Stimulated activated CD4-positive, alpha-beta T cell treated with anti-CD3 and anti-CD28 coated beads, Interleukin-2, amount 100 ng/mL, for 4 hours (primary cell): ENCODE results near the gene PFDN1.

Experiments used
- DNase-seq: peaks from one replicate; pipeline ENCODE4 v3.0.0-alpha.2; 2020; ENCODE audit warnings: low read depth

PFDN1 gene

GRCh38 chr5:140296289-140296688 lies 6.6 kb downstream of the PFDN1 start:
- DNase-seq: no peak

DNA sequence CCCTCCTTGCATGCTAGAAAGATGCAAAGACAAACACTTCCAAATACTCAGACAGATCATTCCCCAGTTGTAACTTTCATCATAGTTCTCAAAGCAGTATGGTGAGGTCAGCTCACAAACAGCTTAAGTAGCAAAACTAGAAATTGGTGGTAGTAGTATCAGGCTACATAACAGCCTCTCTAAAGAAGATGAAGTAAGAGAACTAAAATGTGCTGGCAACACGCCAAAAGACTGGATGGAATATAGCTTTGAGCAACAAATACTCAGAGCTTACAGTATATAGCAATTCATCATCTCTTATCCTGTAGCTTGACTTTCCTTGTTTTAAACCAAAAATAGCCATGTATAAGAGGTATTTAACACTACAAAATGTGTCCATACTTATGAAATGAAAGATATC lies 7.5 kb downstream of the PFDN1 start:
- no peak for DNase-seq

- no peak for DNase-seq
Observed at GRCh38 chr5:140294753-140295152, 8.1 kb downstream of the PFDN1 start.

DNA sequence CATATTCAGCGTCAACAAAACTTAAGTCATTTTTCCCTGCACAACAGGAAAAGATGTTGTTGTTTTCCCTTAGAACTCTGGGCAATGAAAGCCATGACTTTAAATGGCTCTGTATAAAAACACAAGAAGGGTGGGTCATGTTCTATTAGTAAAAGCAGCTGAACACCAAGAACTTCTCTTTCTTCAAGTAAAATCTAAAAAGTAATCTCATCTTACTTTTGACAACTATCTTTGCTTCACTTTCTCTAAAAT lies 9.1 kb downstream of the PFDN1 start:
- no peak for DNase-seq

- no peak for DNase-seq
Observed at GRCh38 chr5:140293091-140293848, 9.6 kb downstream of the PFDN1 start.

GRCh38 chr5:140292212-140293036 lies 10.5 kb downstream of the PFDN1 start:
- DNase-seq: no peak

GRCh38 chr5:140287801-140288521 lies 14.9 kb downstream of the PFDN1 start:
- no peak for DNase-seq

DNA sequence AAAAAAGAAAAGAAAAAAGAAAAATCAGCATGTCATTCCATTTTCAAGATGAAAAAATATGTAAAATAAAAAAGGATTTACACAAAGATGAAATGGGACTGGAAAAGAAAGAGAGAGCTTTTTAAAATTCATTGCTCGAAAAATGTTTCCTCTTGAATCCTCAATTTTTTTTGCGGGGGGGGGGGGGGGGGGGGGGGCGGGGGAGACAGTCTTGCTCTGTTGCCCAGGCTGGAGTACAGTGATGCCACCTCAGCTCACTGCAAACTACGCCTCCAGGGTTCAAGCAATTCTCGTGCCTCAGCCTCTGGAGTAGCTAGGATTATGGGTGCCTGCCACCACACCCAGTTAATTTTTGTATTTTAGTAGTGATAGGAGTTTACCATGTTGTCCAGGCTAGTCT lies 16.5 kb downstream of the PFDN1 start:
- no peak for DNase-seq

GRCh38 chr5:140284013-140284412 lies 18.9 kb downstream of the PFDN1 start:
- no peak for DNase-seq

- no peak for DNase-seq
Observed at GRCh38 chr5:140282266-140282665, 20.6 kb downstream of the PFDN1 start.

GRCh38 chr5:140275837-140276236 lies 27.1 kb downstream of the PFDN1 start:
- no peak for DNase-seq

DNA sequence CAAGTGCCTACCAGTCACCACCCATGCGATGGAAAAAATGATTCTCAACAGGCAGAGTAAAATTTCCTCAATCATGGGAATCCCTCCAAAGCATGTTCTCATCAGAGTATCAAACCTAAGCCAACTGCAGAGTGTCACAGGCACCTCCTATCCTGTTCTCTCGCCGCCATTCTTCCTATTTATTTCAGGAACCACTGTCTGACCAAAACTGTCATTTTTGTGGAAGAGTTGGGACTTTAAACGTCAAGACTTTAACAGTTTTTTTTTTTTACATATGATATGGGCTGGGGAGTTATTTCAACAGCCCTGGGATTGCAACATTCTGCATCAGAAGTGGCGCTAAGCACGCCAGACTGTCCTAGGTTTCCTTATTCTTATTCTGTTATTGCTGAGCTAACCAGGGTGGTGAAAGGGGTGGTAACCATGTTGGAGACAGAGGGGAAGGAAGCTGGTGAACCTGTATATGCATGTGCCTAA lies 29.5 kb downstream of the PFDN1 start:
- no peak for DNase-seq

DNA sequence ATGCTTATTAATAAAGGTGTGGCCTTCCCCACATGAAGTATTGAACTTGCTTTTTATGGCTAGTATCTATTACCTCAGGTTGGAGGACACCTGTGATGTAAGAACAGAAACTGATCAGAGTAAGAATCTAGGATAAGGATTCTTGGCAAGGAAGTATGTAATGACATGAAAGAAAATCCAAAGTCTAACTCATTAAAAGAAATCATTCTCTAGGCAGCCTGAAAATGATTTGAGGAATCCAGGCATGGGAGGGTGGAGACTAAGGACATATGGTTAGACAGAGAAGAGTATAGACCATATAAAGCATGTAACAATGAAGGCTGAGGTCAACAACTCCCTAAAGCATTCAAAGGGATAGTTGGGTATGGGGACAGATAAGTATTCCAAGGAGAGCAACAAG lies 32.9 kb downstream of the PFDN1 start:
- no peak for DNase-seq

DNA sequence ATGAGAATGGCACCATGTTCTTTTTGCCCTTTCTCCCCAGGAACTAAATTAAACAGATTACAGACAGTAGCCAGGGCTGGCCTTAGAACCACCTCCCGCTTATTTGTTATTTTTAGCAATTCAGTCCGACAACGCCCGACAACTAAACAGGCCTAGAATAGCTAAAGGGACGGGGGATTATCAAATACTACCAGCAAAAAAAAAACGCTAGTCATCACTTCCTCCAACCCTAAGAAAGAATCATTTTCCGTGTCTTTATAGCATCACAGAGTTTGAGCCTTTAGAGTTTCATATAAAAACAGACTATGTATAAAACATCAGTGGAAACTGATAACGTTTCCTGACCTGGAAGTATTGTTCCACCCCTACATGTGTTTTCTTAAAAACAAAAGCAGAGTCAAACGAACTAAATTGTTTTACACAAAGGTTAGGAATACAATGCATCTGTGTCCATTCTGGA lies 35.3 kb downstream of the PFDN1 start:
- DNase-seq: no peak

DNA sequence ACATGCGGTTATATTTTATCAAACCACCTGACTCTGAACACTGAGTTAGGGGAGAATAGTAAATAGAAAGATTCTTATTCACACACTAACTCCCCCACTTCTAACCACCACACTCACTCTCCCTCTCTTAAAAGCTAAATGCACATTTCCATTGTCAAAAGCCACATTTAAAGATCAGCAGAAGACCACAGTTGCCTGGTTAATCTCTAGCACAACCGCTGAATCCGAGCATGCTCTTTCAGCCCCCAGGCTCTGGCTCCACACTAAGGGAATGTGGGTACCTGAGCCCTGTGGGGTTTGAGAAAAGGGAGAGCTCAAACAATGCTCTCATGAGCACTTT lies 35.7 kb downstream of the PFDN1 start:
- no peak for DNase-seq

DNA sequence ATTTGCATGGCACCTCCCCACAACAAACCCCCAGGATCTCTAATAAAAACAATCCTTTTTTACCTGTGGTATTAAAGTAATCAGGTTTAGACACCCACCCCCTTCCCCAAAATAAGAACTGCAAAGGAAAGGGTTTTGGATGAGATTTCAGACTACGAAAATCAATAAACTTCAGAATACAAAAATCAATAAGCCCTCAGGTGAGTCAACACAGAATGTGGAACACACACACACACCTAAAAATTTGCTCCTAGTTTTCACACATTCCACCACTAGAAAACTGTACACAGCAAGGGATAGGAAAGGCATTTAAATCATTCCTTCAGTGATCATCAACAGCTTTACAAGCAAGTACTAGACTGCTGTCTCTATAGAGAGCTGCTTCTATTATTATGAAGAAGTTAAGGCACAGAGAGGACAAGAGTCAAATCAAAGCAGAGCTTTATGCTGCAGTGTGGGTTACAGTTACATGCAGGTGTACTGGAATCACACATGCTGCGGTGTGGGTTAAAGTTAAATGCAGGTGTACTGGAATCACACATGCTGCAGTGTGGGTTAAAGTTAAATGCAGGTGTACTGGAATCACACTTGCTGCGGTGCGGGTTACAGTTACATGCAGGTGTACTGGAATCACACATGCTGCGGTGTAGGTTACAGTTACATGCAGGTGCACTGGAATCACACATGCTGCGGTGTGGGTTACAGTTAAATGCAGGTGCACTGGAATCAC lies 36.3 kb downstream of the PFDN1 start:
- DNase-seq: no peak

DNA sequence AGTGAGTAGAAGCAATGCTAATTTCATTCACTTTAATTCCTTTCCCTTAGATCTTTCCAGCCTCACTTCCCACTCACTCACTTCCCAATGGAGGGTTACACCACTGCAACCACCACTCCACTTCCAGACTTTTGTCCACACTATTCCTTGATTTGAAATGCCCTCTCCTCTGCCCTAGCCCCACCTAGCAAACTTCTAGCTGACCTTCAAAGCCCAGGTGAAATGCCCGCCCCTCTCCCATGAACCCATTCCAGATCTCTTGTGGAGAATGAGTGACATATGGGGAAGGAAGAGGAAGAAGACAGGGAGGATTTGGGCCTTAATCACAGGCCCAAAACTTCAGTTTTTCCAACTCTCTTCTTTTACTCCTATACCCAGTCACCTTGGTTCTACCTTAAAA lies 37.1 kb downstream of the PFDN1 start:
- no peak for DNase-seq

DNA sequence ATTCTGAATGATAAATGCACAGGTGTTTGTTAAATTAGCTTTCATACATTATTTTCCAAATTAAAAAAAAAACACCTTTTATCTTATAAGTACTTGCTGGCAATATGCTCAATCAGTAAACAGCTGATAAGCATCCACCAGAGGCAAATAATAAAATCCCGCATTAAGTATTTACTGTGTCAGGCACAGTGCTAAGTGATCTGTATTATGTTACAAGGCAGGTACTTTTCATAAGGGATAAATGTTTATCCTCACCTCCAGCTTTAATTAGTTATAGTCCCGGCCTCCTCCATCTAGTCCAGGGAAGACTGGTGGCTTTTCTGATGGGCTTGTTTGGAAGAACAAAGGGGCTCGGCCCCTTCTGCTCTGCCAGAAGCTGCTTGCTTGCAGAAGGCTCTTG lies 40.1 kb downstream of the PFDN1 start:
- DNase-seq: no peak

DNA sequence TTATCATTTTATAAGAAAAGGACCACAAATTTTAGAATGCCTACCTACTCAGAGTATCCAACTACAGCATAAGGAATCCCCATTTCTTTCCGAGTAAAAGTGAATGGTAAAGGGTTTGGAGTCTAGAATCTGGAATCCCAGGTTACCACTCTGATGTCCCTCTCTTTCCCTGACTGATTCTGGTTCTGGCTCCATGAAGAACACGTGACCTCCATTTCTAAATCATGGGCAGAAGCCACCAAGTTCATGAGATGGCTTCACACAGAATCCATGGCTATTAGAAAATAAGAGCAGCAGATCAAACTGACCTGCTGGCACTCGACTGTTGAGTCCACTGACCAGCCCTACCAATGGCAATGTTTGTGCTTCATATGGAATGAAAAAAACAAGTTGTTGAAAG lies 40.7 kb downstream of the PFDN1 start:
- DNase-seq: no peak

GRCh38 chr5:140261403-140262171 lies 41.3 kb downstream of the PFDN1 start:
- DNase-seq: no peak

- DNase-seq: no peak
Observed at GRCh38 chr5:140260089-140260656, 42.7 kb downstream of the PFDN1 start.
